ENCODE measurements around the gene PCDHA4. TPM values are rescaled to one million over a fixed set of nuclear protein-coding genes. Genes with fewer than 3 reads are reported as not detected.
"Not testable (repeated sequence)": the region's sequence is repeated elsewhere in the genome, so short reads cannot be mapped to it uniquely, and the experiment has no call there.

Gene PCDHA4
- total RNA-seq, 2 donors from 2014 or later, result 2.3 to 2.4 TPM

DNA sequence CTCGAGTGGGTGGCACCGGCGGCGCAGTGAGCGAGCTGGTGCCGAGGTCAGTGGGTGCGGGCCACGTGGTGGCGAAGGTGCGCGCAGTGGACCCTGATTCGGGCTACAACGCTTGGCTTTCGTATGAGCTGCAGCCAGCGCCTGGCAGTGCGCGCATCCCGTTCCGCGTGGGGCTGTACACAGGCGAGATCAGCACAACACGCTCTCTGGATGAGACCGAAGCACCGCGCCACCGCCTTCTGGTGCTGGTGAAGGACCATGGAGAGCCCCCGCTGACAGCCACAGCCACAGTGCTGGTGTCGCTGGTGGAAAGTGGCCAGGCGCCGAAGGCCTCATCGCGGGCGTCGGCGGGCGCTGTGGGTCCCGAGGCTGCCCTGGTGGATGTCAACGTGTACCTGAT is 16.6 kb downstream of the PCDHA4 start:
- WGBS, result 50% methylated on average over 37 of the region's 38 CpGs
- TF ChIP-seq POLR2AphosphoS5 (IDR thresholded peaks at IDR 0.05), result no peak
- no peak for TF ChIP-seq POLR2A (IDR thresholded peaks at IDR 0.05)
- TF ChIP-seq, protein P1, sequence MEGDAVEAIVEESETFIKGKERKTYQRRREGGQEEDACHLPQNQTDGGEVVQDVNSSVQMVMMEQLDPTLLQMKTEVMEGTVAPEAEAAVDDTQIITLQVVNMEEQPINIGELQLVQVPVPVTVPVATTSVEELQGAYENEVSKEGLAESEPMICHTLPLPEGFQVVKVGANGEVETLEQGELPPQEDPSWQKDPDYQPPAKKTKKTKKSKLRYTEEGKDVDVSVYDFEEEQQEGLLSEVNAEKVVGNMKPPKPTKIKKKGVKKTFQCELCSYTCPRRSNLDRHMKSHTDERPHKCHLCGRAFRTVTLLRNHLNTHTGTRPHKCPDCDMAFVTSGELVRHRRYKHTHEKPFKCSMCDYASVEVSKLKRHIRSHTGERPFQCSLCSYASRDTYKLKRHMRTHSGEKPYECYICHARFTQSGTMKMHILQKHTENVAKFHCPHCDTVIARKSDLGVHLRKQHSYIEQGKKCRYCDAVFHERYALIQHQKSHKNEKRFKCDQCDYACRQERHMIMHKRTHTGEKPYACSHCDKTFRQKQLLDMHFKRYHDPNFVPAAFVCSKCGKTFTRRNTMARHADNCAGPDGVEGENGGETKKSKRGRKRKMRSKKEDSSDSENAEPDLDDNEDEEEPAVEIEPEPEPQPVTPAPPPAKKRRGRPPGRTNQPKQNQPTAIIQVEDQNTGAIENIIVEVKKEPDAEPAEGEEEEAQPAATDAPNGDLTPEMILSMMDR (IDR thresholded peaks at IDR 0.05), result no peak
- DNase-seq (ENCODE audit: low spot score), result no peak
- Histone ChIP-seq H3K27me3 (replicated peaks; ENCODE audit: insufficient read depth) (peaks cover 2% of the 10 kb centered on the region), H3K36me3 (no peaks in the 10 kb centered on the region), H3K4me3 (no peak overlapping the region), H3K27ac (no peak overlapping the region), H3K9me3 (no peaks in the 10 kb centered on the region), H3K4me1 (replicated peaks) (no peaks in the 10 kb centered on the region)
- intact Hi-C loops (cut with DNase I), result no loop called here

DNA sequence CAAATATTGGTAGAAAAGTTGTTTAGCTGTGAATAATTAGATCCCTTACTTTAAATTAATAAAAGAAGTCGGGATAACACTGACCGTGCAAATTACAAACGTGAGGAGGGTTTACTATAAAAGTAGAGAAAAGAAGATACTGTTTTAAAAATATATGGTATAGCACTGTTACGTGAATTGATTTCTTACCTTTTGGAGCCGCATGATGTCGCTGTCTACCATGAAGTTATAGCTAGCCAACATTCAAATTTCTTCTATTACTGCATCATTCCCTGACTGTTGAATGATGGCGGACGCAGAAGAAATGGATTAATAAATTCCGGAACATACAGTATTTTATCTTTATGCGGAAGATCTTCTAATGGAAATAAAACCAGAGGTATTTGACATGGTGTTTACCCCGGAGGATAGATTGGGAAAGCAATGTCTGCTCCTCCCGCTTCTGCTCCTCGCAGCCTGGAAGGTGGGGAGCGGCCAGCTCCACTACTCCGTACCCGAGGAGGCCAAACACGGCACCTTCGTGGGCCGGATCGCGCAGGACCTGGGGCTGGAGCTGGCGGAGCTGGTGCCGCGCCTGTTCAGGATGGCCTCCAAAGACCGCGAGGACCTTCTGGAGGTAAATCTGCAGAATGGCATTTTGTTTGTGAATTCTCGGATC is 21.0 kb downstream of the PCDHA4 start, which contains the start of gene PCDHA6:
Gene PCDHA6 (plus strand): TSS at position 257 of the 658 bp plus-strand sequence. CDS start 132 bp downstream, at position 389.
- no peak within 1 kb of the TSS for H3K27ac ChIP-seq
- peak within 1 kb of the TSS in 1 of 2 donors; percentile 14 for H3K4me3 ChIP-seq
- intact Hi-C loops (cut with DNase I), result no loop called here

DNA sequence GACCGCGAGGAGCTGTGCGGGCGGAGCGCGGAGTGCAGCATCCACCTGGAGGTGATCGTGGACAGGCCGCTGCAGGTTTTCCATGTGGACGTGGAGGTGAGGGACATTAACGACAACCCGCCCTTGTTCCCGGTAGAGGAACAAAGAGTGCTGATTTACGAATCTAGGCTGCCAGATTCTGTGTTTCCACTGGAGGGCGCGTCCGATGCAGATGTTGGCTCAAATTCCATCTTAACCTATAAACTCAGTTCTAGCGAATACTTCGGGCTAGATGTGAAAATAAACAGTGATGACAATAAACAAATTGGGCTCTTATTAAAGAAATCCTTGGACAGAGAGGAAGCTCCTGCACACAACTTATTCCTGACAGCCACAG is 21.5 kb downstream of the PCDHA4 start:
- WGBS, result 21% methylated on average over 18 of the region's 18 CpGs
- Histone ChIP-seq H3K4me1 (replicated peaks) (no peaks in the 10 kb centered on the region), H3K27ac (no peak overlapping the region), H3K9me3 (no peaks in the 10 kb centered on the region), H3K36me3 (no peaks in the 10 kb centered on the region), H3K27me3 (replicated peaks; ENCODE audit: insufficient read depth) (peaks cover 2% of the 10 kb centered on the region), H3K4me3 (peak overlapping the region in 1 of 2 donors; percentile 14)
- DNase-seq (ENCODE audit: low spot score), result no peak
- intact Hi-C loops (cut with DNase I), result no loop called here
- TF ChIP-seq, protein P1 (IDR thresholded peaks at IDR 0.05), result no peak
- TF ChIP-seq POLR2AphosphoS5 (IDR thresholded peaks at IDR 0.05), result no peak
- no peak for TF ChIP-seq POLR2A (IDR thresholded peaks at IDR 0.05)

More for the DNA sequence above, 21.0 kb downstream of the PCDHA4 start, which contains the start of gene PCDHA6:
- no peaks in the 10 kb centered on the region for H3K4me1 ChIP-seq (replicated peaks)
- H3K36me3 ChIP-seq, result no peaks in the 10 kb centered on the region
- no peaks in the 10 kb centered on the region for H3K9me3 ChIP-seq
- TF ChIP-seq POLR2A (IDR thresholded peaks at IDR 0.05) (no peak), POLR2AphosphoS5 (IDR thresholded peaks at IDR 0.05) (no peak)
- TF ChIP-seq, protein P1 (IDR thresholded peaks at IDR 0.05), result peak in 1 of 4 experiments; percentile 12
- no peak for DNase-seq (ENCODE audit: low spot score)
- whole genome bisulfite sequencing, result 17% methylated on average over 27 of the region's 27 CpGs
- H3K27me3 ChIP-seq (replicated peaks; ENCODE audit: insufficient read depth), result peaks cover 2% of the 10 kb centered on the region

DNA sequence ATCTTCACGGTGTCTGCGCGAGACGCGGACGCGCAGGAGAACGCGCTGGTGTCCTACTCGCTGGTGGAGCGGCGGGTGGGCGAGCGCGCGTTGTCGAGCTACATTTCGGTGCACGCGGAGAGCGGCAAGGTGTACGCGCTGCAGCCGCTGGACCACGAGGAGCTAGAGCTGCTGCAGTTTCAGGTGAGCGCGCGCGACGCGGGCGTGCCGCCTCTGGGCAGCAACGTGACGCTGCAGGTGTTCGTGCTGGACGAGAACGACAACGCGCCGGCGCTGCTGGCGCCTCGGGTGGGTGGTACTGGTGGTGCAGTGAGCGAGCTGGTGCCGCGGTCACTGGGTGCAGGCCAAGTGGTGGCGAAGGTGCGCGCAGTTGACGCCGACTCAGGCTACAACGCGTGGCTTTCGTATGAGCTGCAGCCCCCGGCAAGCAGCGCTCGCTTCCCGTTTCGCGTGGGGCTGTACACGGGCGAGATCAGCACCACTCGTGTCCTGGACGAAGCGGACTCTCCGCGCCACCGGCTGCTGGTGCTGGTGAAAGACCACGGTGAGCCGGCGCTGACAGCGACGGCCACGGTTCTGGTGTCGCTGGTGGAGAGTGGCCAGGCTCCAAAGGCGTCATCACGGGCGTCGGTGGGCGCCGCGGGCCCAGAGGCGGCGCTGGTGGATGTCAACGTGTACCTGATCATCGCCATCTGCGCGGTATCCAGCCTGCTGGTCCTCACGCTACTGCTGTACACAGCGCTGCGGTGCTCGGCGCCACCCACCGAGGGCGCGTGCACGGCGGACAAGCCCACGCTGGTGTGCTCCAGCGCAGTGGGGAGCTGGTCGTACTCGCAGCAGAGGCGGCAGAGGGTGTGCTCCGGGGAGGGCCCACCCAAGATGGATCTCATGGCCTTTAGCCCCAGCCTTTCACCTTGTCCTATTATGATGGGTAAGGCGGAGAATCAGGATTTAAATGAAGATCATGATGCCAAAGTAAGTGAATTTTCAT is 22.9 kb downstream of the PCDHA4 start:
- 38% methylated on average over 74 of the region's 106 CpGs for WGBS
- H3K36me3 ChIP-seq; H3K4me3 ChIP-seq; H3K4me1 ChIP-seq (replicated peaks); H3K27ac ChIP-seq; DNase-seq (ENCODE audit: low spot score); intact Hi-C loops (cut with DNase I); H3K27me3 ChIP-seq (replicated peaks; ENCODE audit: insufficient read depth); H3K9me3 ChIP-seq: not testable (repeated sequence)

DNA sequence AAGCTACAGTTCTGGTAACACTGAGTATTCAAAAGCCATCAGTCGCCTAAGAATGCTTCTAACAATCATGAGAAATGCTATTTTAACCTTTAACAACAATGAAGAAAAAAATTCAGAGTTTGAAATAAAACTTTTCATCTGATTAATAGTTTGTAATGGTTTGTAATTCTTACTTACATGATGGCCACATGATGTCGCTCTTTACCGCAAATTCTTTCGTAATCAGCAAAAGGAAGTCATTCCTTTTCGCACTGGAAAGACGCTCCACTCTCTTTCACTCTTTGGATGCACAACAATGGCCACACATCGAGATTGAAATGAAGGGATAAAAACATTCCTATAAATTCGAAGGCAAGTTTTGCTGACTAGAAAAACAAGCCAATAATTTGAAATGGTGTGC is 27.1 kb downstream of the PCDHA4 start, which contains the start of gene PCDHA7:
Gene PCDHA7 (plus strand): TSS at position 277 of the 400 bp plus-strand sequence. CDS start 115 bp downstream, at position 392.
- 14% methylated on average over 8 of the region's 8 CpGs for WGBS
- Histone ChIP-seq H3K36me3 (no peaks in the 10 kb centered on the region), H3K4me3 (no peak within 1 kb of the TSS), H3K27ac (no peak within 1 kb of the TSS), H3K27me3 (replicated peaks; ENCODE audit: insufficient read depth) (peaks cover 4% of the 10 kb centered on the region), H3K9me3 (no peaks in the 10 kb centered on the region), H3K4me1 (replicated peaks) (no peaks in the 10 kb centered on the region)
- TF ChIP-seq POLR2AphosphoS5 (IDR thresholded peaks at IDR 0.05), result no peak
- TF ChIP-seq POLR2A (IDR thresholded peaks at IDR 0.05), result no peak
- TF ChIP-seq, protein P1 (IDR thresholded peaks at IDR 0.05), result no peak
- DNase-seq (ENCODE audit: low spot score), result no peak
- intact Hi-C loops (cut with DNase I), result no loop called here

DNA sequence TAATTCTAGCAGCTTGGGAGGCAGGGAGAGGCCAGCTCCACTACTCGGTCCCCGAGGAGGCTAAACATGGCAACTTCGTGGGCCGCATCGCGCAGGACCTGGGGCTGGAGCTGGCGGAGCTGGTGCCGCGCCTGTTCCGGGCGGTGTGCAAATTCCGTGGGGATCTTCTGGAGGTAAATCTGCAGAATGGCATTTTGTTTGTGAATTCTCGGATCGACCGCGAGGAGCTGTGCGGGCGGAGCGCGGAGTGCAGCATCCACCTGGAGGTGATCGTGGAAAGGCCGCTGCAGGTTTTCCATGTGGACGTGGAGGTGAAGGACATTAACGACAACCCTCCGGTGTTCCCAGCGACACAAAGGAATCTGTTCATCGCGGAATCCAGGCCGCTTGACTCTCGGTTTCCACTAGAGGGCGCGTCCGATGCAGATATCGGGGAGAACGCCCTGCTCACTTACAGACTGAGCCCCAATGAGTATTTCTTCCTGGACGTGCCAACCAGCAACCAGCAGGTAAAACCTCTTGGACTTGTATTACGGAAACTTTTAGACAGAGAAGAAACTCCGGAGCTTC is 27.7 kb downstream of the PCDHA4 start:
- H3K4me1 ChIP-seq (replicated peaks); intact Hi-C loops (cut with DNase I); H3K4me3 ChIP-seq; H3K36me3 ChIP-seq; DNase-seq (ENCODE audit: low spot score); H3K9me3 ChIP-seq; H3K27me3 ChIP-seq (replicated peaks; ENCODE audit: insufficient read depth); H3K27ac ChIP-seq: not testable (repeated sequence)
- 12% methylated on average over 25 of the region's 38 CpGs for WGBS

All from prostate gland (tissue), 2 donors.